Activated CD4-positive, alpha-beta T cell treated with anti-CD3 and anti-CD28 coated beads, Interleukin-2, amount 50 U/mL, for 48 hours (primary cell): Measurements from ENCODE around the gene AMZ1.
A peak's percentile ranks its signal among the peaks of the same experiment; 100 is the strongest.

Experiments
- DNase-seq, 2 experiments: peaks; one replicate each; pipeline ENCODE4 v3.0.0-alpha.2; 2020

Gene AMZ1, protein sequence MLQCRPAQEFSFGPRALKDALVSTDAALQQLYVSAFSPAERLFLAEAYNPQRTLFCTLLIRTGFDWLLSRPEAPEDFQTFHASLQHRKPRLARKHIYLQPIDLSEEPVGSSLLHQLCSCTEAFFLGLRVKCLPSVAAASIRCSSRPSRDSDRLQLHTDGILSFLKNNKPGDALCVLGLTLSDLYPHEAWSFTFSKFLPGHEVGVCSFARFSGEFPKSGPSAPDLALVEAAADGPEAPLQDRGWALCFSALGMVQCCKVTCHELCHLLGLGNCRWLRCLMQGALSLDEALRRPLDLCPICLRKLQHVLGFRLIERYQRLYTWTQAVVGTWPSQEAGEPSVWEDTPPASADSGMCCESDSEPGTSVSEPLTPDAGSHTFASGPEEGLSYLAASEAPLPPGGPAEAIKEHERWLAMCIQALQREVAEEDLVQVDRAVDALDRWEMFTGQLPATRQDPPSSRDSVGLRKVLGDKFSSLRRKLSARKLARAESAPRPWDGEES

DNA sequence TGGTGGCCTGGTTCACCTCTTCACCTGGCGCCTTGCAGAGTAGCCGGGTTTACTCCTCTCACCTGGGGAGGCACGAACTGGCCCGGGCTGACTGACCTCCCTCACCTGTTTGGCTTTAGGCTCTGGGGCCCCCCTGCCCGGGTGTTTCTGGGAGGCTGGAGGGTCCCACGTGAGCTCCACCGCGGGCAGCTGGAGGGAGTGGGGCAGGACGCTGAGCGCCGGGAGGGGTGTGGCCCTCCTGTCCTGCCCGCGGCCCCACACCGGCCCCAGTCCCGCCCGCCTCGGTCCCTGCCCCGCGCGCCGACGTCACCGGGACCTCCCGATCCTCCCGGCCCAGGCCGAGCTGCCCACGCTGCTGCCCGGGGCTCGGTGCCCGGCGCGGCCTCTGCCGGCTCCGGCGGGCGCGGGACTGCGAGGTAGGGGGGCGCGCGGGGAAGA lies at the start of gene AMZ1:
AMZ1 (plus strand) TSS at position 322 of the 438 bp plus-strand sequence. CDS start 12,250 bp downstream, outside the sequence.
- no peak for DNase-seq

DNA sequence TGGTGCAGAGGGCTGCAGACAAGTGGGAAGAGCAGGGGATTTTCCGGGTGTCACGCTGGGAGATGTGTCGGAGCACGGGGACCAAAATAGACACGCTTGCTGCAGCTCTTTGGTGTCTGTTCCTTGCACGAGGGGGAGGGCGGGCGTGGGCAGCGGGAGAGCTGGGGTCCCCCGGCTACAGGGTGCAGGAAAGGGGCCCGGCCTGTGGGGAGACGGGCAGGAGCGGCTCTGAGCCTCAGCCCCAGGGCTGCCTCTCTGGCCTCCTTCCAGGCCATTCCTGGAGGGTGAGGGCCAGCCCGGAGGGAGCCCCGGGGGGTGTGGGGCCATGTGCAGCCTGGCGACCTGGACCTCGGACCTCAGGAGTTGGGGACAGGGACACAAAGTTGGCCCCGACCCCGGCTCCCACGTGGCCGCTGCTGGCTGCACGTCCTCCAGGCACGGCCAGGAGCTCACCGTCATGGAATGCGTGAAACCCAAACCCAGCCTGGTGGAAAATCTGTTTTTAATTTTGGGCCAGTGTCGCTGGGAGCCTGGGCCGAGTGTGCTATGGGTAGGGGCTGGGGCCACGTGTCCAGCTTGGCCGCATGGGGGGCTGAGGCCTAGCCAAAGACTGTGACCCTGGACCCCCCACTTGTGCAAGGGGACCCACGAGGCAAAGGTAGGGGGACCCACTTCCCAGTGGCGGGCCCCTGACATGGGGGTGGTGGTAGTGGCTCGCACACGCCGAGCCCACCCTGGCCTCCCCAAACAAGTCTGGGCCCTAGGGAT lies 49.6 kb upstream of the AMZ1 start:
- no peak for DNase-seq

DNA sequence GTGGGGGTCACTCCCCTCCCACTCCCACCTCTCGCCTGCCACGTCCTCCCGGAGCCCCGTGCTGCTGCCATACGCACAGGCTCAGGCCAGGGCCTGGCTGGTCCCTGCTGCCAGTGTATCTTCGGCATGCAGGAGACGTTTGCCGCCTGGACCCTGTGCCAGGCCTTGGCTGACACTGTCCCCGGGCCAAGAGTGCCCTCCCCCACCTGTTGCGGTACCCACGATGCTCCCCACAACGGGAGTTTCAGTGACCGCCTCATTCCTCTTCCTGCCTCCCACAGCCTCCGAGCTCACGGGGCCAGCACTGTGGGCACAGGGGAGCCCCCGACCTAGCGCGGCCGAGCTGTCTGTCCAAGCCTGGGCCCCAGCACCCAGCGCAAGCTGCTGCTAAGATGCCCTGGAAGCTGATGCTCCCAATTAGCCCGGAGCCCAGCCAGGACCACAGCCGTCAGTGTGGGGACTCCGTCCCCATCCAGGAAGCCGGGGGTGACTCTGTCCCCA lies 48.8 kb upstream of the AMZ1 start:
- no peak for DNase-seq

DNA sequence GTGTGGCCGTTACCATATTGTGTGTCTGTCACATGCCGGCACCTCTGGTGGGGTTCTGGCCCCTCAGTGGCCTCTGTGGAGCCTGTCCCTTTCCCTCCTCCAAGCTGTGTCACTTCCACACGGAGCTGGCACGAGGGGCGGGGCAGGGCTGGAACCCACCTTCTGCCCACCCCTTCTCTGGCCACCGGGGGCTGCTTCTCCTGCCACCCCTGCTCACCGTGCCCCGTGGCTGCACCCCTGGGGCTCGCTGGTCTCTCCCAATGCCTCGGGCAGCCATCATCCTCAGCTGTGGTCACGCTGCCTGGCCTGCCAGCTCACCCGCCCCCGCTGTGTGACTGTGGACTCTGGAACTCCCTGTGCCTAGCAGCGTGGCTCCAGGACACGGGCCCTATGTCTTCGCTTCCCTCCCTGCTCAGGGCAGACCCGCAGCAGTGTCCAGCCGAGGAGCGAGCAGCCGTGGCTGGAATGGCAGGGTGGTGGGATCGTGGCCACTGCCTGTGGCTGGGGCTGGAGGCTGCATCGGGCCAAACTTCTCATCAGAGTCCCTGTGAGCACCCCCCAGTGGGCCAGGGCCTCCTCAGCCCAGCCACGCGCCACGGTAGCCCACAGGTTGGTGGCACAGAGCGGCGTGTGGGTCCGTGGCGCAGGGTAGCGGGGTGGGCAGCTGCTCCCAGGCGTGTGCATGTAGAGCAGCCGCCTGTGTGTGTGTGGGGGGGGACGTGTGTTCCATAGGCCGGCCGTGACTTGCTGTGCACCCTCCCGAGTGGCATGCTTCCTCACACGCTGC lies 48.1 kb upstream of the AMZ1 start:
- DNase-seq = no peak

DNA sequence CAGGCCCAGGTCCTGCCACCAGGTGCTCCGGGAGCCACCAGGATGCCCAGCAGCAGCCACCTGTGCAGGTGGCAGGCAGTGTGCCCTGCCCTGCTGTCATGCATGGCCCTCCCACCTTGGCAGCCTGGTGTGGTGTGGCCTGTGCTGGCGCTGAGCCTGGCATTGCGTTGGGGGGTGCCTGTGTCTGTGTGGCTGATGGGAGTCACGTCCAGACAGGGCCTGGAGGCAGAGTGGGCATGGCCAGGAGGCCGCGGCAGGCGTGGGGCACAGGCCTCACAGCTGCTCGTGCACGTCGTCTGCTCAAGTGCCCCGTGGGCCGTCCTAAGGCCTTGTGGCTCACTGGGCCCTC lies 47.5 kb upstream of the AMZ1 start:
- no peak for DNase-seq

DNA sequence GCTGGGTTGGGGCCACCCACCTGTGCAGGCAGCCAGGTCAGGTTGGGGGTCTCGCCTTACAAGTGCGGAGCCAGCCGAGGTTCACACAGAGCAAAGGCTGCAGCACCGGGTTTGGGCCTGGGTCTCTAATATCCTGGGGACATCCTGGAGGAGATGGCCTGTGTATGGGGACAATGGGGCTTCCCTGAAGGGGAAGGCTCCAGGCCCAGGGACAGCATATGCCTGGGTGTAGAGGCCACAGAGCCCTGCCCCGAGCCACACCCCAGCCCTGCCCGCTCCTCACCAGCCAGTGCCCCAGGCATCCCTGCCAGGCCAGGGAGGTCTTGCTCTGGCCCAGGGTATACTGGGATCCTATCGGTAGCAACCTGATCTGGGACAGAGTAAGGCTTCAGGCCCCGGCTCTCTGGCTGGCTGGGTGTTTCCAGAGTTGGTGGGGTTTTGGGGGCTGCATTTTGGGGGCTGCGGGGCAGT lies 47.1 kb upstream of the AMZ1 start:
- DNase-seq = no peak

DNA sequence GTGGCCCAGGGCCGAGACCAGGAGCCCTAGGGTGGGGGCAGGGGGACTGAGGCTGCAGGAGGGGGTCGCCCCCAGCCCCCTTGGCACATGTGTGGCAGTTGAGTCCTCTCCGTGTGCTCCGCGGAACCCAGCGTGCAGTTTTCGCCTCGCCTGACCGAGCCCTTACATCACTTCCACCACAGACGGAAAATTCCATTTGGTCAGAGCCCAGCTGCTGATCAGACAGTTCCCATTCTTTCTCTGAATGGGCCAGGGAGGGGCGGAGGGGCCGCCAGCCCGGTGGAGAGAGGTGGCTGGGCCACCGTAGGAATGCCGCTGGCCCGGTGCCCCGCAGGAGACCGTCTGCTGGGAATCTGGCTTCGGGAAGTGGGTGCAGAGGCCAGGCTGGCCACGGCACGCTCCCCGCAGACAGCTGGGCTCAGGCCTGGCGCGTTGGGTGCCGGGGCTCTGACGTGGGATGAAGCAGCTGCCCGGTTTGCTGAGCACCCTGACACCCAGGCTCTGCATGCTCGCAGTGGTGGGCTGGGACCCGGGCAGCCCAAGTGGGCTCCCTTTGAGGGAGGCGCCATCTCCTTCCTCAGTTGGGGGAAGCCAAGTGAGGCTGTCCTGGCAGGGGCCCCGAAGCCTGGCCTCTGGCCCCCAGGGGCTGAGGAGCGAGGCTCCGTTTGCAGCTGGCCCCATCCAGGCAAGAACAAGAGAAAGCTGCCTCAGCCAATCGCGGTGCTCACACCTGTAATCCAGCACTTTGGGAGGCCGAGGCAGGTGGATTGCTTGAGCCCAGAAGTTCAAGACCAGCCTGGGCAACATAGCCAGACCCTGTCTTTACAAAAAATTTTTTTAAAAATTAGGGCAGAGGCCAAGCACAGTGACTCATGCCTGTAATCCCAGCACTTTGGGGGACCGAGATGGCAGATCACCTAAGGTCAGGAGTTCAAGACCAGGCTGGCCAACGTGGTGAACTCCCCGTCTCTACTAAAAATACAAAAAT lies 46.3 kb upstream of the AMZ1 start:
- DNase-seq = peak in 1 of 2 experiments; percentile 16

DNA sequence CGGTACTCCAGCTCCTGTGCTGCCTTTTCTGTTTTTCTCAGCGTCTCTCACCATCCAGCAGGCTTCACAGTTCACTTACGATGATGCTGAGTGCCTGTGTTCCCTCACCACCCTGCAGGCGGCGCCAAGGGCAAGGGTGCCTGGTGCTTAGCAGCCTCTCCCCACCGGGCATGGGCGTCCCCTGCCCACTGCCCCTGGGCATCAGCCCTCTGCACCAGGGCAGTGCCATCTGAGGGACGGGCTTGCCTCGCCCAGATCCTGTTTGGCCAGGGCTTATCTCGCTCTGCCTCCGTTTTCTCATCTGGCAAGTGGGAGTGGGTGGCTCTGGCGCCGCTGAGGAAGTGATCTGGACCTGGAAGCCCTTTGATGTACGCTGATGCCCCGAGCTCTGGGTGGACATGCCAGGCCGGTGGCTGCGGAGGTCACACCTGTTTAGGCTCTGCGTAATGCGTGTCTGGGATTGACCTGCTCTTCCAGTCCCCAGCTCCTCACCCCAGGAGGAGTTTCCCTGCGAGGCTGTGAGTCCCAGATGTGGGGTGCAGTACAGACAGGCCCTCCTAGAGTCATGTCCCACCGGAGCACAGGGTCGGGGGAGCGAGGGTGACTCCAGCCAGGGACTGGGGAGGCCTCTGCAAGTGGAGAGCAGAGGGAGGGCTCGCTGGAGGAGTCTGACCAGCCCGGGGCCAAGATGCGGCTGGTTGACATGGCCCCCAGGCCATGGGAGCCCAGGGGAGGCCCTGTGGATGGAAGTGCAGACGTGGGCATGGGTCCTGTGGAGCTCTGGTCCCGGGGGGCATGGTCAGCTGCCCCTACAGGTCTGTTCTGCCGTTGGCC lies 44.4 kb upstream of the AMZ1 start:
- DNase-seq = no peak

DNA sequence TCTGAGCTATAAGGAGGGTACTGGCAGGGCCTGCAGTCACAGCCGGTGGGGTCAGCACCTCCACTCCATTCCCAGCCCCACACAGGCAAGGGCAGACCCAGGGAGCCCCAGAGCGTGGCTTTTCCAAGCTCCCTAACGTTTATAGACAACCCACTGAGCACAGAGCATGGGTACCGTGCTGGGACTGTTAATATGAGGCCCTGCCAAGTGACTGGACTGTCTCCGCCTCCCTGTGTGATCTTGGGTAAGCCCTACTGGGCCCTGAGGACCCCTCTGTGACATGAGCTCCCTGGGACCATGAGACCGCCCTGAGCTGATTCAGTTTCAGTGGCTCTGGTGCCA lies 43.8 kb upstream of the AMZ1 start:
- DNase-seq = no peak

DNA sequence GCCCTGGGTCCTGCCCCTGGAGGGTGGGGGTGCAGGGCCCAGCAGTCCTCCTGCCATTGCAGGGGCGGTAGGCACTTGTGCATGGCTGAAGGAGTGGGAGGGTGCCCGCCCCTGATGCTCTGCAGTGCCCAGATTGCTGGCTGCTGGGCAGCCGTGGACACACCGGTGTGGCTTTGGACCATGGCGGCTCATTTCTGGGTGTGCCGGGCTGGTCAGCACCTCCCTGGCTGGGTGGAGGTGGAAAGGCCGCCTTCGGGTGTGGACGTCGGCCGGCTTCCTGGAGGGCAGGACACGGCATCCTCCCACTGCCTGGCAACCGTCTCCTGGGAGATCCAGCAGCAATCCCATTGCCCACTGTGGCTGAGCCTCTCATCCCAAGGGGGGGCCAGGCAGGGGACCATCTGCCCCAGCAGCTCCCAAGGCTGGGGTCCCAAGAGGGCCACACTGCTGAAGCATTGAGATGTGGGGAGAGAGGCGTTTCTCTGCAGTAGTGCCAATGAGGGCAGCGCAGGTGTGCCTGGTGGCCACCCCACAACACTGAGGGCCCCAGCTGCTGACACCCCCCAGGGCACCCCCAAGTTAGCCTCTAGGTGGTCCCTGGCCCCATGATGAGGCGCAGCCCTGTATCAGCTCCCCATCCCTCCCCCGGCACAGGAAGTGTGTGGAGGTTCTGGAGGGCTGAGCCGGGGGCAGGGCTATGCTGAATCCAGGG lies 43.3 kb upstream of the AMZ1 start:
- DNase-seq = no peak

DNA sequence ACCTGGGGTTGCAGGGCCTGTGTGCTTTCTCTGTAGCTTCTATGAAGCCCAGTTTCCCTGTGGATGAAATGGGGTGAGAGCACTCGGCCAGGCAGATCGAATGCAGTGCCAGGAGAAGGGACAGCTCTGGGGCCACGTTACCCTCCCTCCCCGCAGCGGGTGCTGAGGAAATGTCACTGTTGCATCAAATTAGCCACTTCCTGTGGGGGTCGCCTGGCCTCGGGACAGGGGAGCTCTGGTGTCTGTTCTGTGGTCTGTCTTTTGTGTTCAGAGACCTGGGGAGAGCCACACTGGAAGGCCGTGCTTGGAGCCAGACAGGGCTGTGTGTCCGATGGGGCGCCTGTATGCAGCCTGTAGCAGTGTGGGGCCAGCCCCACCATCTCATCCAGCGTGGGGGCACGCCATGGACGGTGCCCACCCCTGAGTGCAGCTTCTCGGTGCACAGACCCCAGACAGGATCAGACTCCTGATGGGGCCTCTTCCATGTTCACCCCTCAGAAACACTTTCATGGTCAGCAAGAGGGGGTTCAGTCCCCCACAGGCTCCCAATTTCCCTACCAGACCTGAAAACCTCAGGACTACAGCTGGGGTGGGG lies 42.6 kb upstream of the AMZ1 start:
- DNase-seq = peak; percentile 15 to 19

DNA sequence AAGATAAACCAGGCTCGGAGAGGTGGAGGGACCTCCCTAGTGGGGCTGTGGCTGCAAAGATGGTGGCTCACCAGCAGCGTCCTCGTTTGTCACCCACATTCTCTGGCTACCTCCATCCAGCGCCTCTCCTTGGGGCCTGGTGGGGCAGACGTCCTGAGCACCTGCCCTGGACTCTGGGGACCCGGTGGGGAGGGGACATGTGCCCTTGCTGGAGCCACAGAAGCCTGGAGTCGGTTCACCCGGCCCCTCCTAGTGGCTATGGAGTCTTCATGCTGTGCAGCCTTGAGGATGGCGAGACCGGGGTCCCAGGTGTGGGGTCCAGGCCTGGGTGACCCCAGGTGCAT lies 41.7 kb upstream of the AMZ1 start:
- no peak for DNase-seq

DNA sequence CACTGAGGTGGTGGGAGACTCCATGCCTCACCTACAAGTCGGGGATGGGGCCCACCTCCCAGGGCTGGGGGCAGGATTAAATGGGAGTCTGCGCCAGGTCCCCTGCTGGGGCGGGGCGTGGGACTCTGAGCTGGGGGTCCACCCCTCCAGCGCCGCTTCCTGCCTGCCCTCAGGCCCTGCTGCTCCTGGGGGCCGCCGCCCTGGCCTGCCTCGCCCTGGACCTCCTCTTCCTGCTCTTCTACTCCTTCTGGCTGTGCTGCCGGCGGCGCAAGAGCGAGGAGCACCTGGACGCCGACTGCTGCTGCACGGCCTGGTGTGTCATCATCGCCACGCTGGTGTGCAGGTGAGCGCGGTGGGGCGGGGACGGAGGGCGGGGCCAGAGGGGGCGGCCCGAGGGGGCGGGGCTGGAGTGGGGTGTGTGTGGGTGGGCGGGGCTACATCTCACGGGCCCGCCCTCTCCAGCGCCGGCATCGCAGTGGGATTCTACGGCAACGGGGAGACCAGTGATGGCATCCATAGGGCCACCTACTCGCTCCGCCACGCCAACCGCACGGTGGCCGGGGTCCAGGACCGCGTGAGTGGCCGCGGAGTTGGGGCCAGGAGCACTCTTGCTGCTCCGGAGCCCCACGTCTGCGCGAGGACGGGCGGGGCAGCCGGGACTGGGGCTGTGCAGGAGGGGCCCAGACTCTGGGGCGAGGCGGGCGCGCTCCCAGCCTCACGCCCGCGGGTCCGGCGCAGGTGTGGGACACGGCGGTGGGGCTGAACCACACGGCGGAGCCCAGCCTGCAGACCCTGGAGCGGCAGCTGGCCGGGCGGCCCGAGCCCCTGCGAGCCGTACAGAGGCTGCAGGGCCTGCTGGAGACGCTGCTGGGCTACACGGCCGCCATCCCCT lies 41.1 kb upstream of the AMZ1 start:
- DNase-seq = no peak

DNA sequence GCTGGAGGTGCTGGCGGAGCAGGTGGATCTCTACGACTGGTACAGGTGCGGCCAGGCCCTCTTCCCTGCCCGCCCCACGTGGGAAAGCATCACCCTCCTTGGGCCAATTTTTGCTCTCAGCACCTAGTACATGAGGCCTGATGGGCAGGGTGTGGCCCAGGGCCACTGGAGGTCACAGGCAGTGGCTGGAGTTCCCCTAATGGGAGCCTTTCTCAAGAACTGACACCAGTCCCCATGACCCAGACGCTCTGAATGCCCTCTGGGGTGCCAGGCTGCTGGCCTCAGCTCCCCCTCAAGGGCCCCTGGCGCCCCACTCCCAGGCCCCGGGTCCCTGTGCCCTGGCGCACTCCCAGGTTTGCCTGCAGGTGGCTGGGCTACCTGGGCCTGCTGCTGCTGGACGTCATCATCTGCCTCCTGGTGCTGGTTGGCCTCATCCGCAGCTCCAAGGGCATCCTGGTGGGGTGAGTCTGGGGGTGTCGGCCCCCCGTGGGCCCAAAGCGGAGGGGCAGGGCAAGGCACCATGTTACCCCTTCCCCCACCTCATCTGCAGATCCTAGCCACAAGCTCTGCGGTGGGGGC lies 40.3 kb upstream of the AMZ1 start:
- no peak for DNase-seq

DNA sequence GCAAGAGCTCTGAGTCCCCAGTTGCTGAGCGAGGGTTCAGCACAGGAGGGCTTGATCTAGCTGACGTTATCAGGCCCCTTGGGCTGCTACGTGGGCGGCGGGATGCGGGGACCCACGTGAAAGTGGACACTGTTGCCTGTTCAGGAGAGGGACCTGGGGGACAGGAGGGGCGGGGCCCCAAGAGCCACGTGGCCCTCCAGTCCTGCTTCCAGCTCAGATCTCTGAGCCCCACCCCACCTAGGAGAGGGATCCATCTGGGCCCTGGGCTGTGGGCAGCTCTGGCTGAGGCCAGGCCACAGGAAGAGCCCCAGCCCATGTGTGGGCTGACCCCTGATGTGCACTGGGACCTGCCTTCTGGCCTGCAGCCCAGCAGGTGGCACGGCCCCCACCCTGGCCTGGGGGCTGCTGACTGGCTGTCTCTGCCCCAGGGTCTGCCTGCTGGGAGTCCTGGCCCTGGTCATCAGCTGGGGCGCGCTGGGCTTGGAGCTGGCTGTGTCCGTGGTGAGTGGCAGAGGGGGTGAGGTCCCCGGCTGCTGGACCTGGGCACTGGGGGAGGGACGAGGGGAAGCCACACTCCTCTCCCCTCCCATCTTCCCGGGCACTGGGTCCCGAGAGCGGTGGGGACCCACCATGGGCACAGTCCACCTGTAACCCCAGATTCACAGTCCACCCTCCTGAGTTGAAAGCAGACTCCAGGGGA lies 38.7 kb upstream of the AMZ1 start:
- no peak for DNase-seq

DNA sequence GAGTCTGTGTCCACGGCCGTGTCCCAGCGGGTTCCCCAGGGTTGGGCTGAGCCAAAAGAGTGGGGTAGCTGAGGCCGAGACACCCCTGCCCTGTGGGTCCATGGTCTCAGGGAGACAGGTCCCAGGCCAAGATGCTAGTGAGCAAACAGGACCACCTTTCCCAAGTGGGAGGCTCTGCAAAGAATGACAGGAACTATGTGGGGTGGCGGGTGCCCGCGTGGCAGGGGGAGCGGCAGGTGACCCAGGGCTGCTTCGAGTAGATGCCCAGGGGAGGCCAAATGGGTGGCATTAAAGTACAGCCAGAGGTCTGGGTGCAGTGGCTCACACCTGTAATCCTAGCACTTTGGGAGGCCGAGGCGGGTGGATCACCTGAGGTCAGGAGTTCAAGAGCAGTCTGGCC lies 38.0 kb upstream of the AMZ1 start:
- no peak for DNase-seq

DNA sequence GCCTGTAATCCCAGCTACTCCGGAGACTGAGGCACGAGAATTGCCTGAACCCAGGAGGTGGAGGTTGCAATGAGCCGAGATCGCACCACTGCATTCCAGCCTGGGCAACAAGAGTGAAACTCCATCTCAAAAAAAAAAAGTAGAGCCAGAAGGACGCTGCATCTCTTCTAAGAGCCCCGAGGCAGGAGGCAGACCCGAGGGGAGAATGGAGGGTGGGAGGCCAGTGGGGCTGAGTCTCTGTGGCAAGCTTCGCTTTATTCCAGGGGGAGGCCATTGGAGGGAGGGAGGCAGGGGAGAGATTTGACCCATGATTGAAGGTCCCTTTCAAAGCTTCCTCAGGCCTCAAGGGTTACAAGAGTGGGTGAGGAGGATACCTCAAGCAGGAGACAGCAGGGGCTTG lies 37.6 kb upstream of the AMZ1 start:
- no peak for DNase-seq

DNA sequence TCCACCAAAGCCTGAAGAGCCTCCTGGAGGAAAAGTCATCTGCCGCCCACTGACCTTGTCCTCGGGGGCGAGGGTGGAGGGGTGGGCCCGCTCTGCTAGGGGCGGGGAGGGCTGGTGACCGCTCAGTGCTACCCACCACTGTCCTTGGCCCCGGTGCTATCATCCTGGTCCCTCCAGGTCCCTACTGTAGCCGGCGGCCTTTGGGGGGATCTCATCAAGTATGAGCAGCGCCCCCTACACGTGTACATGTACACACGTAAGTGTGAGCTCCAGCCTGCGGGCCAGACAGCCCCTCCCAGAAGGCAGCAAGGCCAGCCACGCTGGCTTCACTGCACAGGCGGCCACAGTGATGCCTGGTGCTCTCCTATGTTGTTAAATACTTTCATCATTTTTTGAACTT lies 36.7 kb upstream of the AMZ1 start:
- no peak for DNase-seq
